DOHH2 (cell line): ENCODE results near the gene RPL19.

ENCODE experiments used
- EZH2phosphoT487 ChIP-seq: fragments of 200-600 bp; sonication (generic); IDR thresholded peaks from 2 replicates; pipeline ENCODE4 v1.6.1; 2017; ENCODE audit warnings: borderline replicate concordance, mild to moderate bottlenecking, antibody characterized with exemption, low read length, moderate library complexity, mixed read lengths
- TF ChIP-seq, protein P1 (sequence below): fragments of 200-600 bp; sonication (generic); IDR thresholded peaks from one replicate; pipeline ENCODE4 v1.5.1; 2014; ENCODE audit warnings: antibody characterized with exemption, mild to moderate bottlenecking, low read depth, low read length; ENCODE audit not compliant: poor library complexity, severe bottlenecking

DNA sequence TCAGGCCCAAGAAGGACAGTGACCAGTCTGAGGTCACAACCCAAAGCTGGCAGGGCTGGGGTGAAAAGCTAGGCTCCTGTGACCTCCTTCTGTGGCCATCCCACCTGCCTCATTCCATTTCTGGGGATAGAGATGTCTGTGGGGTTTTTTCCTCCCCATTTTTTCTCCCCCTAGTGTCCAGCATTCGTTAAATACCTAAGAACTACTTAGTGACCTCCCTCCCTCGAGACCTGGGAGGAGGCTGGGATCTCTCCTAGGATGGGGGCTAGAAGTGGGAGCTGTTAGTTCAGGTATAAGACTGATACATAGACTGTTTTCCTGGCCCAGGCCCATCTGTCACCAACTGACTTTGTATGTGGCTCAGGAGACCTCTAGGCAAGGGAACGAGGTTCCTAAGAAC, 46.2 kb downstream of the RPL19 start:
- TF ChIP-seq, protein P1, sequence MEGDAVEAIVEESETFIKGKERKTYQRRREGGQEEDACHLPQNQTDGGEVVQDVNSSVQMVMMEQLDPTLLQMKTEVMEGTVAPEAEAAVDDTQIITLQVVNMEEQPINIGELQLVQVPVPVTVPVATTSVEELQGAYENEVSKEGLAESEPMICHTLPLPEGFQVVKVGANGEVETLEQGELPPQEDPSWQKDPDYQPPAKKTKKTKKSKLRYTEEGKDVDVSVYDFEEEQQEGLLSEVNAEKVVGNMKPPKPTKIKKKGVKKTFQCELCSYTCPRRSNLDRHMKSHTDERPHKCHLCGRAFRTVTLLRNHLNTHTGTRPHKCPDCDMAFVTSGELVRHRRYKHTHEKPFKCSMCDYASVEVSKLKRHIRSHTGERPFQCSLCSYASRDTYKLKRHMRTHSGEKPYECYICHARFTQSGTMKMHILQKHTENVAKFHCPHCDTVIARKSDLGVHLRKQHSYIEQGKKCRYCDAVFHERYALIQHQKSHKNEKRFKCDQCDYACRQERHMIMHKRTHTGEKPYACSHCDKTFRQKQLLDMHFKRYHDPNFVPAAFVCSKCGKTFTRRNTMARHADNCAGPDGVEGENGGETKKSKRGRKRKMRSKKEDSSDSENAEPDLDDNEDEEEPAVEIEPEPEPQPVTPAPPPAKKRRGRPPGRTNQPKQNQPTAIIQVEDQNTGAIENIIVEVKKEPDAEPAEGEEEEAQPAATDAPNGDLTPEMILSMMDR: peak; percentile 10
- no peak for TF ChIP-seq EZH2phosphoT487
